ENCODE results near the gene TMEM59L.

Gene TMEM59L

GRCh38 chr19:18660051-18660910, 47.6 kb downstream of the TMEM59L start:
- peak in 1 of 2 experiments; percentile 51 for DNase-seq

GRCh38 chr19:18660939-18661670, 48.4 kb downstream of the TMEM59L start:
- DNase-seq = no peak

DNA sequence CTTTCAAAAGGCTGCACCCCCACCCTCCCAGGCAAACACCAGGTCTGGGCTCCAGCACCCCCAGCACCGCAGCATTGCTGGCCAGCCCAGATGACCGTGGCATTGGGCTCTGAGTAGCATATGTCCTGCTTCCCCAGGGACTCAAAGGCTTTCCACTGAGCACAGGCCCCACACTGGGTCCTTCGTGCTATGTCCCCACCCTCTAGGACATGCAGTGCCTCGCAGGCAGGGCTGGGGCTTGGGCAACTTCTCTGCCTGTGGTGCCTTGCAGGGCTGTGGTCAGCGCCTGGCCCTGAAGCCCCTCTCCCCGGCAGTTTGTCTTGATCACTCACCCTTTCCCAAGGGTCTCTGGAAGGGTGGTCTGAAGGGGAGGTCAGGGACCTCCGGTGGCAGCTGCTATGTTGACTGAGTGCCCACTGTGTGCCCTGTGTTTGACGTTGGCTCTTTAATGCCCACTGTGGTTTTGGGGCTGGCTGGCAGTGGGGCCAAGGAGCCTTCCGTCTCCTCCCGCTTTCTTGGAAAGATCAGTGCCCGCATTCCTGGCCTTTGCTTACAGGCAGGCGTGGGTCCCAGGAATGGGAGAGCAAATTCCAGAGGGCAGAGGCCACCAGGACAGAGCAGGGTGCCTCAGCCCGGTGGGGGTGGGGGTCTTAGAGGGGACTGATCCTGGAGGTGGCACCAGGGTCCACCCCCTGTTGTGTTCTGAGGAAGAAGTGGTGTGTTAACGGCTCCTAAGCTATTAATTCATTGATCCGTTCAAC, 50.5 kb downstream of the TMEM59L start:
- DNase-seq = no peak

GRCh38 chr19:18663940-18664530, 51.4 kb downstream of the TMEM59L start:
- no peak for DNase-seq

DNA sequence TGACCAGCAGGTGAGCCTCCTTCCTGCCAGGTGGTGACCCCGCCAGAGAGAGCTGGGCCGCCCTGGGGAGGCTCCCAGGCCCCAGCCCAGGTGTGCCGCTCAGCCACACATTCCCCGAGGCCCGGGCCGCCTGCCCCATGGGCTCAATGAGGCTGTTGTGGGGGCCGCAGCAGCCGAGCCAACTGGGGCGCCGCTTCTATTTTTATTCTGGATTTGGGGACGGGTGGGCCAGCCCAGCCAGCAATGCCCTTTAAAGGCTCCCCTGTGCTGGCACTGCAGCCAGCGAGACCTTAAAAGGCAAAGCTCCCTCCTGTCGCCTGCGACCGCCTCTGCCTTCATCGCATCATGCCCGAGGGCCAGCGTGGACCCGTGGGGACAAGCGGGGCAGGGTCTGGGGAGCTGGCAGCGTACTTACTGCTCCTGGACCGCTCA, 53.1 kb downstream of the TMEM59L start:
- DNase-seq = no peak

DNA sequence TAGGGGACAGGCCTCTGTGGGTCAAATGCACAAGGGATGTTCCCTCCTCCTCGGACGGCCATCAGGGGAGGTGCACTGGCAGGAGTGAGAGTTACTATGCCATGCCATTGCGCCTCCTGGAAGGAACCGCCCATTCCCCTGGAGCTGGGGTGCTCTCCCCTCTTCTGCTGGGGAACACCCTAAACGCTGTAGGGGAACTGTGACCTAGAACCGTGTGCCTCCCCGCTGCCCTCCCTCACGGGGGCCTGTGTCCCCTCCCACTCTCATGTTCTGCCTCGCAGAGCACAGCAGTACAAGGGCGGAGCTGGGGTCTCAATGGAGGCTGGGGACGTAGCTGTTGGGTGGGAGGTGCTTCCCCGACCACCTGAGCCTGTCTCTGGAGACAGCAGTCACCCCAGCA, 53.6 kb downstream of the TMEM59L start:
- no peak for DNase-seq

- DNase-seq = no peak
These were observed 54.1 kb downstream of the TMEM59L start for GRCh38 chr19:18666784-18667183.

DNA sequence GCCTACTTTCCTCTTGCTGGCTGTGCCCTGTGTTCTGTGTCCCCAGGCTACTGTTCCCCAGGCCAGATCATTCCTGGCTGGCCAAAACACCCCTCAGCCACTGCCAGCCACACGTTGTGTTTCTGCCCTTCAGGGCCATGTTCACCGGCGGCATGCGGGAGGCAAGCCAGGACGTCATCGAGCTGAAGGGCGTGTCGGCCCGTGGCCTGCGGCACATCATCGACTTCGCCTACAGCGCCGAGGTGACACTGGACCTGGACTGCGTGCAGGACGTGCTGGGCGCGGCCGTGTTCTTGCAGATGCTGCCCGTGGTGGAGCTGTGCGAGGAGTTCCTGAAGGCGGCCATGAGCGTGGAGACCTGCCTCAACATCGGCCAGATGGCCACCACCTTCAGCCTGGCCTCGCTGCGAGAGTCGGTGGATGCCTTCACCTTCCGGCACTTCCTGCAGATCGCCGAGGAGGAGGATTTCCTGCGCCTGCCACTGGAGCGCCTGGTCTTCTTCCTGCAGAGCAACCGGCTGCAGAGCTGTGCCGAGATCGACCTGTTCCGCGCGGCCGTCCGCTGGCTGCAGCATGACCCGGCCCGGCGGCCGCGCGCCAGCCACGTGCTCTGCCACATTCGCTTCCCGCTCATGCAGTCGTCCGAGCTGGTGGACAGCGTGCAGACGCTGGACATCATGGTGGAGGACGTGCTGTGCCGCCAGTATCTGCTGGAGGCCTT, 55.0 kb downstream of the TMEM59L start:
- DNase-seq = no peak

DNA sequence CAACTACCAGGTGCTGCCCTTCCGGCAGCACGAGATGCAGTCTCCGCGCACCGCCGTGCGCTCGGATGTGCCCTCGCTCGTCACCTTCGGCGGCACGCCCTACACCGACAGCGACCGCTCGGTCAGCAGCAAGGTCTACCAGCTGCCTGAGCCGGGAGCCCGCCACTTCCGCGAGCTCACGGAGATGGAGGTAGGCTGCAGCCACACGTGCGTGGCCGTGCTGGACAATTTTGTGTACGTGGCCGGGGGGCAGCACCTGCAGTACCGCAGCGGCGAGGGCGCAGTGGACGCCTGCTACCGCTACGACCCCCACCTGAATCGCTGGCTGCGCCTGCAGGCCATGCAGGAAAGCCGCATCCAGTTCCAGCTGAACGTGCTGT, 55.6 kb downstream of the TMEM59L start:
- DNase-seq = no peak

DNA sequence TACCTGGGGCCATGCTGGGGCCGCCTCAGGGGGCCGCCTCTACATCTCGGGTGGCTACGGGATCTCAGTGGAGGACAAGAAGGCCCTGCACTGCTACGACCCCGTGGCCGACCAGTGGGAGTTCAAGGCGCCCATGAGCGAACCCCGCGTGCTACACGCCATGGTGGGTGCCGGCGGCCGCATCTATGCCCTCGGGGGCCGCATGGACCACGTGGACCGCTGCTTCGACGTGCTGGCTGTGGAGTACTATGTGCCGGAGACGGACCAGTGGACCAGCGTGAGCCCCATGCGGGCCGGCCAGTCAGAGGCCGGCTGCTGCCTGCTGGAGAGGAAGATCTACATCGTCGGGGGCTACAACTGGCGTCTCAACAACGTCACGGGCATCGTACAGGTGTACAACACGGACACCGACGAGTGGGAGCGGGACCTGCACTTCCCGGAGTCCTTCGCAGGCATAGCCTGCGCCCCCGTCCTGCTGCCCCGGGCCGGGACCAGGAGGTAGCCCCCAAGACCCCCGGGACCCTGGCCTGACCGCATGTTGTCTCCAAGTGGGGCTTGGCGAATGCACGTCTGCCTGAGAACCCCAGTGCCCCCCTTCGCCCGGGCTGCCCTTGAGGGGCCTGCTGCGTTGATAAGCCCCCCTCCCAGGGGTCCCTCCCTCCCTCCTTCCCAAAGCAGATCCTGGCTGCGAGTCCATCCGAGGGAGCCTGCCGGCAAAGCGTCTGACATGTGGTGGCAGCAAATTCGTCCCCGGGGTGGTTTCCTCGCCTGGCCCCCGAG, 56.3 kb downstream of the TMEM59L start:
- DNase-seq = no peak

GRCh38 chr19:18669524-18669817, 56.8 kb downstream of the TMEM59L start:
- DNase-seq = no peak

- no peak for DNase-seq
These were observed 57.2 kb downstream of the TMEM59L start for GRCh38 chr19:18669883-18670282.

- no peak for DNase-seq
These were observed 57.6 kb downstream of the TMEM59L start for GRCh38 chr19:18670312-18670711.

All from SHP77 (cell line).